GM23338 (cell line): Measurements from ENCODE around the gene SH3D21. TPM values are rescaled to one million over a fixed set of nuclear protein-coding genes. Genes with fewer than 3 reads are reported as not detected.

ENCODE experiments used
- ATAC-seq: fragments of 200-7000 bp; cut with Tn5 transposase; 3 replicates; pipeline ENCODE4 v1.9.1; 2020
- DNase-seq: peaks from one replicate; pipeline ENCODE4 v3.0.0-alpha.2; 2015; ENCODE audit warnings: low spot score
- H2AFZ ChIP-seq: fragments of 200-600 bp; sonication (generic); 2 replicates; pipeline ENCODE4 v1.8.0; 2016; ENCODE audit warnings: antibody characterized with exemption, mild to moderate bottlenecking, moderate library complexity
- H3F3A ChIP-seq: fragments of 200-600 bp; sonication (generic); replicated peaks from 2 replicates; pipeline ENCODE4 v1.8.0; 2017; ENCODE audit warnings: antibody characterized with exemption, mixed run types, low read depth
- H3K27ac ChIP-seq: fragments of 200-600 bp; sonication (generic); 2 replicates; pipeline ENCODE4 v1.6.1; 2016; ENCODE audit warnings: low read depth
- H3K27me3 ChIP-seq: fragments of 200-600 bp; sonication (generic); 2 replicates; pipeline ENCODE4 v1.8.0; 2016; ENCODE audit warnings: mild to moderate bottlenecking, mixed run types, moderate library complexity; ENCODE audit not compliant: insufficient read depth
- H3K36me3 ChIP-seq: fragments of 200-600 bp; sonication (generic); 2 replicates; pipeline ENCODE4 v1.8.0; 2016; ENCODE audit warnings: mild to moderate bottlenecking; ENCODE audit not compliant: insufficient read depth
- H3K4me1 ChIP-seq: fragments of 200-600 bp; sonication (generic); 2 replicates; pipeline ENCODE4 v1.8.0; 2016; ENCODE audit warnings: mild to moderate bottlenecking, moderate library complexity; ENCODE audit not compliant: insufficient read depth
- H3K4me2 ChIP-seq: fragments of 200-600 bp; sonication (generic); 2 replicates; pipeline ENCODE4 v1.7.1; 2017; ENCODE audit warnings: mixed run types
- H3K4me3 ChIP-seq: fragments of 200-600 bp; sonication (generic); 2 replicates; pipeline ENCODE4 v1.6.1; 2016; ENCODE audit warnings: mixed run types
- H3K79me2 ChIP-seq: fragments of 200-600 bp; sonication (generic); replicated peaks from 2 replicates; pipeline ENCODE4 v1.8.0; 2017; ENCODE audit warnings: mild to moderate bottlenecking; ENCODE audit not compliant: insufficient read depth
- H3K9me2 ChIP-seq: fragments of 200-600 bp; sonication (generic); 2 replicates; pipeline ENCODE4 v1.8.0; 2017; ENCODE audit not compliant: insufficient read depth
- H4K20me1 ChIP-seq: fragments of 200-600 bp; sonication (generic); replicated peaks from 2 replicates; pipeline ENCODE4 v1.8.0; 2017; ENCODE audit warnings: mild to moderate bottlenecking; ENCODE audit not compliant: insufficient read depth
- H3K27ac Mint-ChIP-seq: 2 replicates; pipeline ENCODE4 v1.8.0; 2020; ENCODE audit warnings: inconsistent platforms, mild to moderate bottlenecking, moderate library complexity, mixed read lengths
- H3K27me3 Mint-ChIP-seq: 3 replicates; pipeline ENCODE4 v1.8.0; 2022; ENCODE audit warnings: low read depth, mild to moderate bottlenecking, moderate library complexity, mixed read lengths, inconsistent platforms; ENCODE audit not compliant: insufficient read depth, poor library complexity
- H3K36me3 Mint-ChIP-seq: 3 replicates; pipeline ENCODE4 v1.8.0; 2021; ENCODE audit warnings: low read depth, mild to moderate bottlenecking, inconsistent platforms, moderate library complexity, mixed read lengths
- H3K4me1 Mint-ChIP-seq: 3 replicates; pipeline ENCODE4 v1.8.0; 2020; ENCODE audit warnings: mild to moderate bottlenecking, inconsistent platforms, mixed read lengths
- H3K4me3 Mint-ChIP-seq: 3 replicates; pipeline ENCODE4 v1.8.0; 2021; ENCODE audit warnings: moderate library complexity, mild to moderate bottlenecking, inconsistent platforms, mixed read lengths
- H3K9me3 Mint-ChIP-seq: 3 replicates; pipeline ENCODE4 v1.8.0; 2020; ENCODE audit warnings: moderate library complexity, mild to moderate bottlenecking, inconsistent platforms, mixed read lengths
- CREB1 ChIP-seq: fragments of 250-450 bp; sonication (Bioruptor Pico); IDR thresholded peaks from 2 replicates; pipeline ENCODE4 v1.5.0; 2020; ENCODE audit warnings: low read depth, mild to moderate bottlenecking, moderate library complexity
- CTCF ChIP-seq, 2 experiments: fragments of 200-600 bp in 1 of 2; sonication (generic) in 1 of 2; conservative IDR thresholded peaks; 2 replicates each; pipeline versions ENCODE4 v1.5.1 to v1.6.1; 2016 to 2017; ENCODE audit warnings: antibody characterized with exemption in 2 of 2, low read depth in 2 of 2, mild to moderate bottlenecking in 2 of 2, moderate library complexity in 1 of 2
- EZH2 ChIP-seq: fragments of 200-600 bp; sonication (generic); IDR thresholded peaks from one replicate; pipeline ENCODE4 v1.8.0; 2017; ENCODE audit warnings: antibody characterized with exemption, mild to moderate bottlenecking, low read depth; ENCODE audit not compliant: unreplicated experiment
- EZH2phosphoT487 ChIP-seq: fragments of 200-600 bp; sonication (generic); IDR thresholded peaks from one replicate; pipeline ENCODE4 v1.8.1; 2018; ENCODE audit warnings: antibody characterized with exemption; ENCODE audit not compliant: unreplicated experiment
- JUNB ChIP-seq: IDR thresholded peaks from one replicate; pipeline ENCODE4 v1.6.1; 2016; ENCODE audit warnings: antibody characterized with exemption; ENCODE audit not compliant: unreplicated experiment
- NANOG ChIP-seq: IDR thresholded peaks from 2 replicates; pipeline ENCODE4 v1.6.1; 2016; ENCODE audit warnings: antibody characterized with exemption, borderline replicate concordance
- POLR2AphosphoS5 ChIP-seq: IDR thresholded peaks from 2 replicates; pipeline ENCODE4 v1.6.1; 2016; ENCODE audit warnings: antibody characterized with exemption, low read depth
- STAT1 ChIP-seq: IDR thresholded peaks from one replicate; pipeline ENCODE4 v1.6.1; 2016; ENCODE audit warnings: antibody characterized with exemption; ENCODE audit not compliant: unreplicated experiment
- polyA plus RNA-seq: library from polyadenylated mRNA; unstranded; fragments of >200 nt; fragmentation: Nextera tagmentation; extraction: Ambion mirVana; gene quantifications from 2 replicates; pipeline ENCODE4 v1.2.1, GENCODE V29; 2016
- total RNA-seq: library from RNA; depleted of rRNA; stranded (reverse); fragments of >200 nt; shearing (Covaris generic); gene quantifications from 2 replicates; pipeline ENCODE4 v1.2.3, GENCODE V29; 2014
- TF ChIP-seq, protein P1 (sequence below): fragments of 250-450 bp; sonication (Bioruptor Pico); IDR thresholded peaks from 2 replicates; pipeline ENCODE4 v1.5.0; 2020; ENCODE audit warnings: mild to moderate bottlenecking, moderate library complexity

The SH3D21 gene
- total and polyA plus RNA-seq, 2 experiments from 2014 or later, result 3.7 to 6.3 TPM

DNA sequence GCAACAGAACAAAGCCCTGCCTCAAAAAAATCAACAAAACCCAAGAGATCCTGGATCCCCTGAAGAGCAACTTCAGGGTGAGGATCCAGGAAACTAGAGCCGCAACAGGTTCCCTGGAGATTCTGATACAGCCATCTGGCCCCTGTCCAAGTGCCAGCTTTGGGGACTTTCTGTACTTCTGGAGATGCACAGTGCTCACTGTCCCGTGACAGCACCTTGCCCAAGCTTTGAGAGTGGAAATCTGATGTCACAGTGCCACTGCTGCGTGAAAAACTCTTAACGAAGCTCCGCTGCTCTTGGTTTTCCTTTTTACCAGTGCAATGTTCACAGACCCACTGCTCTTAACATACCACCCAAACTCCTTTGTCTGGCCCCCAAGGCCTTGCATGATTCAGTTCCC is 53.2 kb downstream of the SH3D21 start:
- Histone ChIP-seq H3K9me2 (no peaks in the 10 kb centered on the region), H3K27me3 (no peaks in the 10 kb centered on the region), H3K36me3 (no peaks in the 10 kb centered on the region; the same call in 1 of the 2 replicates), H2AFZ (no peak overlapping the region), H3K4me3 (no peak overlapping the region), H3K27ac (no peak overlapping the region), H3K4me2 (no peak overlapping the region), H3K79me2 (peaks cover 11% of the 10 kb centered on the region), H3K4me1 (no peaks in the 10 kb centered on the region), H3F3A (no peaks in the 10 kb centered on the region), H4K20me1 (no peaks in the 10 kb centered on the region; the same call in 1 of the 2 replicates)
- H3K27me3 Mint-ChIP-seq, result peaks cover 5% of the 10 kb centered on the region
- DNase-seq, result no peak
- H3K4me3 Mint-ChIP-seq, result no peak overlapping the region
- H3K4me1 Mint-ChIP-seq, result no peaks in the 10 kb centered on the region; the same call in 2 of the 3 replicates
- no peaks in the 10 kb centered on the region for H3K9me3 Mint-ChIP-seq
- ATAC-seq, result no peak
- H3K36me3 Mint-ChIP-seq, result peaks cover 47% of the 10 kb centered on the region
- 0 out of 2 replicates have a peak overlapping the region, but pooled peaks have one; percentile 37 for H3K27ac Mint-ChIP-seq
- TF ChIP-seq NANOG (no peak), STAT1 (no peak)
- TF ChIP-seq, protein P1, sequence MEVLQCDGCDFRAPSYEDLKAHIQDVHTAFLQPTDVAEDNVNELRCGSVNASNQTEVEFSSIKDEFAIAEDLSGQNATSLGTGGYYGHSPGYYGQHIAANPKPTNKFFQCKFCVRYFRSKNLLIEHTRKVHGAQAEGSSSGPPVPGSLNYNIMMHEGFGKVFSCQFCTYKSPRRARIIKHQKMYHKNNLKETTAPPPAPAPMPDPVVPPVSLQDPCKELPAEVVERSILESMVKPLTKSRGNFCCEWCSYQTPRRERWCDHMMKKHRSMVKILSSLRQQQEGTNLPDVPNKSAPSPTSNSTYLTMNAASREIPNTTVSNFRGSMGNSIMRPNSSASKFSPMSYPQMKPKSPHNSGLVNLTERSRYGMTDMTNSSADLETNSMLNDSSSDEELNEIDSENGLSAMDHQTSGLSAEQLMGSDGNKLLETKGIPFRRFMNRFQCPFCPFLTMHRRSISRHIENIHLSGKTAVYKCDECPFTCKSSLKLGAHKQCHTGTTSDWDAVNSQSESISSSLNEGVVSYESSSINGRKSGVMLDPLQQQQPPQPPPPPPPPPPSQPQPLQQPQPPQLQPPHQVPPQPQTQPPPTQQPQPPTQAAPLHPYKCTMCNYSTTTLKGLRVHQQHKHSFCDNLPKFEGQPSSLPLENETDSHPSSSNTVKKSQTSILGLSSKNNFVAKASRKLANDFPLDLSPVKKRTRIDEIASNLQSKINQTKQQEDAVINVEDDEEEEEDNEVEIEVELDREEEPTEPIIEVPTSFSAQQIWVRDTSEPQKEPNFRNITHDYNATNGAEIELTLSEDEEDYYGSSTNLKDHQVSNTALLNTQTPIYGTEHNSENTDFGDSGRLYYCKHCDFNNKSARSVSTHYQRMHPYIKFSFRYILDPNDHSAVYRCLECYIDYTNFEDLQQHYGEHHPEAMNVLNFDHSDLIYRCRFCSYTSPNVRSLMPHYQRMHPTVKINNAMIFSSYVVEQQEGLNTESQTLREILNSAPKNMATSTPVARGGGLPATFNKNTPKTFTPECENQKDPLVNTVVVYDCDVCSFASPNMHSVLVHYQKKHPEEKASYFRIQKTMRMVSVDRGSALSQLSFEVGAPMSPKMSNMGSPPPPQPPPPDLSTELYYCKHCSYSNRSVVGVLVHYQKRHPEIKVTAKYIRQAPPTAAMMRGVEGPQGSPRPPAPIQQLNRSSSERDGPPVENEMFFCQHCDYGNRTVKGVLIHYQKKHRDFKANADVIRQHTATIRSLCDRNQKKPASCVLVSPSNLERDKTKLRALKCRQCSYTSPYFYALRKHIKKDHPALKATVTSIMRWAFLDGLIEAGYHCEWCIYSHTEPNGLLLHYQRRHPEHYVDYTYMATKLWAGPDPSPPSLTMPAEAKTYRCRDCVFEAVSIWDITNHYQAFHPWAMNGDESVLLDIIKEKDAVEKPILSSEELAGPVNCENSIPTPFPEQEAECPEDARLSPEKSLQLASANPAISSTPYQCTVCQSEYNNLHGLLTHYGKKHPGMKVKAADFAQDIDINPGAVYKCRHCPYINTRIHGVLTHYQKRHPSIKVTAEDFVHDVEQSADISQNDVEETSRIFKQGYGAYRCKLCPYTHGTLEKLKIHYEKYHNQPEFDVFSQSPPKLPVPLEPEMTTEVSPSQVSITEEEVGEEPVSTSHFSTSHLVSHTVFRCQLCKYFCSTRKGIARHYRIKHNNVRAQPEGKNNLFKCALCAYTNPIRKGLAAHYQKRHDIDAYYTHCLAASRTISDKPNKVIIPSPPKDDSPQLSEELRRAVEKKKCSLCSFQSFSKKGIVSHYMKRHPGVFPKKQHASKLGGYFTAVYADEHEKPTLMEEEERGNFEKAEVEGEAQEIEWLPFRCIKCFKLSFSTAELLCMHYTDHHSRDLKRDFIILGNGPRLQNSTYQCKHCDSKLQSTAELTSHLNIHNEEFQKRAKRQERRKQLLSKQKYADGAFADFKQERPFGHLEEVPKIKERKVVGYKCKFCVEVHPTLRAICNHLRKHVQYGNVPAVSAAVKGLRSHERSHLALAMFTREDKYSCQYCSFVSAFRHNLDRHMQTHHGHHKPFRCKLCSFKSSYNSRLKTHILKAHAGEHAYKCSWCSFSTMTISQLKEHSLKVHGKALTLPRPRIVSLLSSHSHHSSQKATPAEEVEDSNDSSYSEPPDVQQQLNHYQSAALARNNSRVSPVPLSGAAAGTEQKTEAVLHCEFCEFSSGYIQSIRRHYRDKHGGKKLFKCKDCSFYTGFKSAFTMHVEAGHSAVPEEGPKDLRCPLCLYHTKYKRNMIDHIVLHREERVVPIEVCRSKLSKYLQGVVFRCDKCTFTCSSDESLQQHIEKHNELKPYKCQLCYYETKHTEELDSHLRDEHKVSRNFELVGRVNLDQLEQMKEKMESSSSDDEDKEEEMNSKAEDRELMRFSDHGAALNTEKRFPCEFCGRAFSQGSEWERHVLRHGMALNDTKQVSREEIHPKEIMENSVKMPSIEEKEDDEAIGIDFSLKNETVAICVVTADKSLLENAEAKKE (CRISPR knock-in tag), result no peak

- no peak overlapping the region for H3K4me2 ChIP-seq
- H3K27me3 ChIP-seq, result no peaks in the 10 kb centered on the region
- H3K4me1 ChIP-seq, result no peaks in the 10 kb centered on the region
- peaks cover 18% of the 10 kb centered on the region for H3K79me2 ChIP-seq
- no peaks in the 10 kb centered on the region; the same call in 1 of the 2 replicates for H4K20me1 ChIP-seq
- Mint-ChIP-seq H3K27me3 (peaks cover 5% of the 10 kb centered on the region), H3K36me3 (peaks cover 40% of the 10 kb centered on the region), H3K9me3 (no peaks in the 10 kb centered on the region), H3K27ac (0 out of 2 replicates have a peak overlapping the region, but pooled peaks have one; percentile 37), H3K4me1 (no peaks in the 10 kb centered on the region; the same call in 2 of the 3 replicates), H3K4me3 (no peak overlapping the region)
- no peaks in the 10 kb centered on the region; the same call in 1 of the 2 replicates for H3K36me3 ChIP-seq
- no peak for TF ChIP-seq CREB1
- TF ChIP-seq JUNB, result no peak
- no peak for TF ChIP-seq STAT1
- TF ChIP-seq POLR2AphosphoS5, result no peak
- TF ChIP-seq EZH2phosphoT487, result no peak
- TF ChIP-seq NANOG, result no peak
- TF ChIP-seq CTCF (conservative IDR thresholded peaks at IDR 0.05; ENCODE audit: low read depth in 2 of 2), result no peak
- TF ChIP-seq EZH2, result no peak
- H3K4me3 ChIP-seq, result no peak overlapping the region
- no peak overlapping the region for H3K27ac ChIP-seq
- H3F3A ChIP-seq, result no peaks in the 10 kb centered on the region
- no peak for ATAC-seq
- H3K9me2 ChIP-seq, result no peaks in the 10 kb centered on the region
- no peak overlapping the region for H2AFZ ChIP-seq
- DNase-seq, result no peak
These were observed 53.9 kb downstream of the SH3D21 start for GRCh38 chr1:36359911-36360550.
